Stomach (tissue), 4 donors: ENCODE data around the gene FBXL2.

Experiments used
- CTCF ChIP-seq, 7 experiments: fragments of 450-650 bp in 4 of 7; fragments of 200-600 bp in 3 of 7; sonication (generic) in 3 of 7; IDR thresholded peaks; one replicate each; pipeline ENCODE4 v1.5.1; 2016 to 2019; ENCODE audit warnings: antibody characterized with exemption in 7 of 7, control low read depth in 2 of 7, mild to moderate bottlenecking in 1 of 7
- EP300 ChIP-seq: sonication (generic); formaldehyde crosslinking; IDR thresholded peaks from one replicate; pipeline ENCODE4 v1.6.1; 2017; ENCODE audit warnings: antibody characterized with exemption

DNA sequence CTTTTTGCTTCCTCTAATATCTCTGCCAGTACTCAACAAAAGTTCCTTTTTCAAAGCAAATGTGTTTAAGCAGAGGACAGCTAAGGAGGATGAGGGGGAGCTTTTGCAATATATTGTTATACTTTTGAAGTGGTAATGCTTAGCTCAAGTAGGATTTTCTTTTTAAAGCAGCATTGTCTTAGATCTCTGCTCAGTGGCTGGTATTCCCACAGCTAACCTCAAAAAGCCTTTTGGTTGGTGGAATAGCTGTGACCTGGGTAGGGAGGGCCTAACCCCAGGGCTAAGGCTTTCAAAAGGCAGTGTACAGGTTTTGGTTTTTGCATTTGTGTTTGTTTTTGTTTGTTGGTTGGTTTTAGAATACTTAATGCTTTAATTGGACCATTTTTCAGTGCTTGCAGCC, 86.8 kb downstream of the FBXL2 start:
- TF ChIP-seq CTCF (IDR thresholded peaks at IDR 0.05) (no peak), EP300 (no peak)
